LNCaP clone FGC (cell line): ENCODE data around the gene NFKBIB.
A peak's percentile ranks its signal among the peaks of the same experiment; 100 is the strongest.

Experiments used
- DNase-seq: peaks from one replicate; pipeline ENCODE4 v3.0.0-alpha.2; 2011; ENCODE audit warnings: low read depth
- H3K4me3 ChIP-seq: 2 replicates; pipeline ENCODE4 v1.5.1; 2011; ENCODE audit warnings: mild to moderate bottlenecking, low read depth, low read length, control low read depth
- CTCF ChIP-seq: IDR thresholded peaks from 2 replicates; pipeline ENCODE4 v1.5.1; 2012; ENCODE audit warnings: mild to moderate bottlenecking; ENCODE audit not compliant: control insufficient read depth, insufficient read depth; ENCODE audit errors: extremely low read depth

The NFKBIB gene

GRCh38 chr19:38917516-38917915, 17.7 kb downstream of the NFKBIB start:
- H3K4me3 ChIP-seq: no peak overlapping the region
- TF ChIP-seq CTCF: no peak
- no peak for DNase-seq

- TF ChIP-seq CTCF: peak; percentile 4; the same call in 1 of the 2 replicates
- DNase-seq: no peak
- no peak overlapping the region for H3K4me3 ChIP-seq
These were observed 18.2 kb downstream of the NFKBIB start for GRCh38 chr19:38917921-38918491.

GRCh38 chr19:38918526-38918925, 18.8 kb downstream of the NFKBIB start:
- DNase-seq: no peak
- no peak for TF ChIP-seq CTCF
- no peak overlapping the region for H3K4me3 ChIP-seq

GRCh38 chr19:38919837-38920601, 20.2 kb downstream of the NFKBIB start:
- H3K4me3 ChIP-seq: no peak overlapping the region
- no peak for TF ChIP-seq CTCF
- no peak for DNase-seq

- no peak for TF ChIP-seq CTCF
- no peak overlapping the region for H3K4me3 ChIP-seq
- DNase-seq: no peak
These were observed 21.0 kb downstream of the NFKBIB start for GRCh38 chr19:38920602-38921419.

GRCh38 chr19:38921420-38922274, 21.9 kb downstream of the NFKBIB start:
- H3K4me3 ChIP-seq: no peak overlapping the region
- no peak for TF ChIP-seq CTCF
- no peak for DNase-seq
